GM19023 (cell line): Measurements from ENCODE around the gene TUBA3D.
"Not testable (repeated sequence)": the region's sequence is repeated elsewhere in the genome, so short reads cannot be mapped to it uniquely, and the experiment has no call there.

ENCODE experiments used
- ATAC-seq: cut with Tn5 transposase; IDR thresholded peaks from one replicate; pipeline ENCODE4 v1.9.1; 2021; ENCODE audit warnings: mild to moderate bottlenecking, moderate library complexity; ENCODE audit not compliant: unreplicated experiment

The TUBA3D gene

DNA sequence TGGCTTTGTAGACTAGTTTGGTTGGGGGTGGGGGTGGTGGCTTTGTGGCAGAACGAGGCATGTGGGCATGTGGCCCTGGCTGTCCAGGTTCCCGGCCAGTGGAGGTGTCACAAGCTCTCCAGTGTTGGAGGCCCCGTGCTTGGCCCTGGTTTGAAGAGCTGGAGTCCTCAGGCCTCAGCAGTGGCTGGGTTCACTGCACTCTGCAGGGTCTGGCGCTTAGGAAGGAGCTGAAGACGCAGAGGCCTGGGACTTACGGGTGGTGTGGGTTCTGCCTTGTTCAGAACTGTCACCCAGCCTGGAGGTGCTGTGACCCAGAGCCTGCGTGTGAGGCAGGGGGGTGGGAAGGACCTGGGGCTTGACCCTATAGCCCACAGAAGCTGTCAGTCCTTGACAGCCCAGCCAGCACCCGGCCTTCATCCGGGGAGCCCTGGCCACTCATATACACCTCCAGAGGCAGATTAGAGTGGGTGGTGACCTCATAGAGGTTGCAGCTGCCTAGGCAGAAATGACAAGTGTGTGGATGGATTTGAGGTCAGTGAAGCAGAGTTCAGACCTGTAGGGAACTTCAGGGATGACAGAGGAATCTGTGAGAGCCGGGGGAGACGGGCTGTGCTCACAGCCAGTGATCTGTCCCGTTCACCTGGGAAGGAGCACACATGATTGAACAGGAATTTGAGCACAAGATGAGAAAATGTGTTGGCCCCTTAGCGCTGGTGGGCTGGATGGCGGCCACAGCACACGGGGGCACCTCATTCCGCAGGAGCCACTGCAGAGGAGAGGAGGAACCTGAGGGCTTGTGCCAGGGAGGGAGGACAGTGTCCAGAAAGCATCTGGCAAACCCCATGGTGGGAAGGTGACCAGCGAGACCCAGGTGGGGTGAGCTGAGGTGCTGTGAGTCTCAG is 36.3 kb downstream of the TUBA3D start:
- ATAC-seq, result not testable (repeated sequence)

GRCh38 chr2:131514408-131515166 is 38.7 kb downstream of the TUBA3D start:
- ATAC-seq, result peak; percentile 79

- not testable (repeated sequence) for ATAC-seq
Observed at GRCh38 chr2:131515235-131515634, 39.3 kb downstream of the TUBA3D start.

DNA sequence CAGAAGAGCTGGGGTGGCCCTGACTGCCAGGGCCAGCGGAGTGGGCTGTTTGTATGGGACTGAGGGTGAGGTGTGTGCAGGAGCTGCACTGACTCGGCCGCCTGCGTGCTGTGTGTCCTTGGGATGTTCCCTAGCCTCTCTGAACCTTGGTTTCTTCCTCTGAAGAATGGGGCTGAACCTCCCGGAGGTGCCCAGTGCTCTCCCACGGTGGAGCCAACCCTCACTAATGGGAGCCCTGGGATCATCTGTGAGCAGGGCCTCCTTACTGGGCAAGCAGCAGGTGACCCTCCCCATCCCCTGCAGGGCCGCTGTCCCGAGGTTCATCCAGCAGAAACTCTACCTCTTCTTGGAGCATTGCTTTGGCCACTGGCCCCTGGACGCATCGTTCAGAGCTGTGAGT is 40.1 kb downstream of the TUBA3D start:
- ATAC-seq, result no peak

GRCh38 chr2:131516621-131517020 is 40.7 kb downstream of the TUBA3D start:
- not testable (repeated sequence) for ATAC-seq

GRCh38 chr2:131517106-131517831 is 41.4 kb downstream of the TUBA3D start:
- ATAC-seq, result no peak

DNA sequence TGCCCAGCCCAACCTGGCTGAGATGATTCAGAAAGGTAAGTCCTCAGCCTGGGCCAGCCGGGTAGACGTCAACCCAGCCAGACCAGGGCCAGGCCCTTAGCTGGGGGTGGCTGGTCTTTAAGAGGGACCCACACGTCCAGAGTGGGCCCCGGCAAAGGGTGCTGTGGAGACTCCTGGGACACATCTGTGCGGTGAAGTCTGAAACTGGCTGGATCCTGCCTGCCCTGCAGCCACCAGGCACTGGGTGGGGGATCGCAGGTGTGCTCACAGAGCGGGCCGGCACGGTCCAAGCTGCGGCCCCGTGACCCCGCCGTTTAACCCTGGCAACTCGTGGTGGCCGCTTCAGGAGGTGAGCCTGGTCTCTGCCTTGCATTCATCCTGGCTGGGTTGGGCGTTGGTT is 41.9 kb downstream of the TUBA3D start:
- not testable (repeated sequence) for ATAC-seq

DNA sequence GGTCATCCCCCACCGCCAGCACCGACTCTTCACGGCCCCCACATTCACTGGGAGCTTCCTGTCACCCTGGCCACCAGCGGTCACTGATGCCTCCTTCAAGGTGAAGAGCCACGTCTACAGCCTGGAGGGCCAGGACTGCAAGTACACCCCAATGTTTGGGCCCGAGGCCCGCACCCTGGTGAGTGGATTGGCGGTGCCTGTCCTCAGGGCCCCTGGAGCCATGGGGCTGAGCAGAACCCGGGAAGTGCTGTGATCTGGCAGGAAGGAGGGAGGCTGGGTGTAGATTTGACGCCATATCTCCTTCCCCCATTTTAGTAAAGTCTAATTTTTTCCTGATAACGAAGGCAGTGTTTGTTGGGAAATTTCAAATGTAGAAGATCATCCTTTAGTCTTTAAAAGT is 42.6 kb downstream of the TUBA3D start:
- ATAC-seq, result not testable (repeated sequence)

GRCh38 chr2:131519466-131519865 is 43.5 kb downstream of the TUBA3D start:
- ATAC-seq, result no peak

DNA sequence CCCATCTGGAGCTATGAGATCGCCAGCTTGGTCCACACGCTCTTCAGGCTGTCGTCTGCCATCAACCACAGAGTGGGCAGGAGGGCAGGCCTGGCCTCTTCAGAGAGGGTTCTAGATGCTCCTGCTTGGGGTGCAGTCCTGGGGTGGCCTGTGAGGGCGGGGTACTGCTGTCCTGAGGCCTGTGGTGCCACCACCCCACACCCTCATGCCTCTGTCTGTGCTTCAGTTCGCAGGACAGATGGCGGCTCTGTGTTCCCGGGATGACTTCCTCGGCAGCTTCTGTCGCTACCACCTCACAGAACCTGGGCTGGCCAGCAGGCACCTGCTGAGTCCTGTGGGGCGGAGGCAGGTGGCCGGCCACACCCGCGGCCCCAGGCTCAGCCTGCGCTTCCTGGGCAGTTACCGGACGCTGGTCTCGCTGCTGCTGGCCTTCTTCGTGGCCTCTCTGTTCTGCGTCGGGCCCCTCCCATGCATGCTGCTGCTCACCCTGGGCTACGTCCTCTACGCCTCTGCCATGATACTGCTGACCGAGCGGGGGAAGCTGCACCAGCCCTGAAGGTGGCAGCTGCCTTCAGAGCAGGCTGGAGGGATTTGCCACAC is 44.1 kb downstream of the TUBA3D start:
- not testable (repeated sequence) for ATAC-seq

DNA sequence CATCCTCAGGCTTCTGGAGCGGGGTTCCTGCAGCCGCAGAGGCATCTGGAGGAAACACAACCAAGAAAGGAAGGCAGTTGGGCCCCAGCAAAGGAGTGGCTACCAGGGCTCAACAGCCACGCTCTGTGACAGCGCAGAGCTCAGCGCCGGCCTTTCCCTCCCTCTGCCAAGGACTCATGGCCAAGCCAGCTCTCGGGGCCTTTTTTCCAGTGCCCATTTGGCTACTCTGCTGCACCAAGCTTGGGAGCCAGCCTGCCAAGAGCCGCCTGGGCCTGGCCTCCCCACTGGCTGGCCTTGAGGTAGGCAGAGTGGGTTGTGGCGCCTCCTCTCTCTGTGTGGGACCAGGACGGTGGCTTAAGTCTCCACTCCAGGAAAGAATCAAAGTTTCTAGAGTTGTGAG is 44.6 kb downstream of the TUBA3D start:
- ATAC-seq, result no peak

- ATAC-seq, result not testable (repeated sequence)
Observed at GRCh38 chr2:131521524-131521923, 45.6 kb downstream of the TUBA3D start.

GRCh38 chr2:131521961-131522781 is 46.3 kb downstream of the TUBA3D start:
- ATAC-seq, result no peak

DNA sequence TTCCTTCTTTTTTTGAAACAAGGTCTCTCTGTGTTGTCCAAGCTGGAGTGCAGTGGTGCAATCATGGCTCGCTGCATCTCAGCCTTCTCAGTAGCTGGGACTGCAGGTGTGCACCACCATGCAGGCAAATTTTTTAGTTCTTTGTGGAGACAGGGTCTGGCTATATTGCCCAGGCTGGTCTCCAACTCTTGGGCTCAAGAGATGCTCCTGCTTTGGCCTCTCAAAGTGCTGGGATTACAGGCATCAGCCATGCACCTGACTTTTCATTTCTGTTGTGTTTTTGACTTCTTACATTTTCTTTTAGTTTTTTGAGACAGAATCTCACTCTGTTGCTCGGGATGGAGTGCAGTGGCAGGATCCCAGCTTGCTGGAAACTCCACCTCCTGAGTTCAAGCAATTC is 49.3 kb downstream of the TUBA3D start:
- ATAC-seq, result not testable (repeated sequence)

DNA sequence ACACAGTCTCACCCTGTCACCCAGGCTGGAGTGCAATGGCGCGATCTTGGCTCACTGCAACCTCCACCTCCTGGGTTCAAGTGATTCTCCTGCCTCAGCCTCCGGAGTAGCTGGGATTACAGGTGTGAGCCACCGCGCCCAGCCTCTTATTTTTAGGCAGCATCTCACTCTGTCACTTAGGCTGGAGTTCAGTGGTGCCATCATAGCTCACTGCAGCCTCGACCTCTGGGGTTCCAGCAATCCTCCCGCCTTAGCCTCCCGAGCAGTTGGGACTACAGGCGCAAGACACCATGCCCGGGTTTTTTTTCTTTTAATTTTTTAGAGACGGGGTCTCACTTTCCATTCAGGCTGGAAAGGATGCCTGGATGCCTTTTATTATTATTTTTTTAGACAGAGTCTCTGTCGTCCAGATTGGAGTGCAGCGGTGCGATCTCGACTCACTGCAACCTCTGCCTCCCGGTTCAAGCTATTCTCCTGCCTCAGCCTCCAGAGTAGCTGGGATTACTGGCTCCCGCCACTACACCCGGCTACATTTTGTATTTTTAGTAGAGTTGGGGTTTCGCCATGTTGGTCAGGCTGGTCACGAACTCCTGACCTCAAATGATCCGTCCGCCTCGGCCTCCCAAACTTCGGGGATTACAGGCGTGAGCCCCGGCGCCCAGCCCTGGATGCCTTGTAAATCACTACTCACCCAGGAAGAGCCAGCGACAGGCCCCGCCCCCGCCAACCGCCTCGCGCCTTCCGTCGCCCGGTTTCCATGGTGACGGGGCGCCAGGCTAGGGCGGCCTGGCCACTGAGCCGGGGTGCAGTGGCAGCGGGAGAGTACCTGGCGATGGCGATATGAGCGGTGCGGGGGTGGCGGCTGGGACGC is 51.4 kb downstream of the TUBA3D start, which contains the start of gene CCDC74A:
TSS of gene CCDC74A (plus strand) at position 758 of the 871 bp plus-strand sequence. CDS start at position 841, 83 bp downstream.
- ATAC-seq, result peak; percentile 91

DNA sequence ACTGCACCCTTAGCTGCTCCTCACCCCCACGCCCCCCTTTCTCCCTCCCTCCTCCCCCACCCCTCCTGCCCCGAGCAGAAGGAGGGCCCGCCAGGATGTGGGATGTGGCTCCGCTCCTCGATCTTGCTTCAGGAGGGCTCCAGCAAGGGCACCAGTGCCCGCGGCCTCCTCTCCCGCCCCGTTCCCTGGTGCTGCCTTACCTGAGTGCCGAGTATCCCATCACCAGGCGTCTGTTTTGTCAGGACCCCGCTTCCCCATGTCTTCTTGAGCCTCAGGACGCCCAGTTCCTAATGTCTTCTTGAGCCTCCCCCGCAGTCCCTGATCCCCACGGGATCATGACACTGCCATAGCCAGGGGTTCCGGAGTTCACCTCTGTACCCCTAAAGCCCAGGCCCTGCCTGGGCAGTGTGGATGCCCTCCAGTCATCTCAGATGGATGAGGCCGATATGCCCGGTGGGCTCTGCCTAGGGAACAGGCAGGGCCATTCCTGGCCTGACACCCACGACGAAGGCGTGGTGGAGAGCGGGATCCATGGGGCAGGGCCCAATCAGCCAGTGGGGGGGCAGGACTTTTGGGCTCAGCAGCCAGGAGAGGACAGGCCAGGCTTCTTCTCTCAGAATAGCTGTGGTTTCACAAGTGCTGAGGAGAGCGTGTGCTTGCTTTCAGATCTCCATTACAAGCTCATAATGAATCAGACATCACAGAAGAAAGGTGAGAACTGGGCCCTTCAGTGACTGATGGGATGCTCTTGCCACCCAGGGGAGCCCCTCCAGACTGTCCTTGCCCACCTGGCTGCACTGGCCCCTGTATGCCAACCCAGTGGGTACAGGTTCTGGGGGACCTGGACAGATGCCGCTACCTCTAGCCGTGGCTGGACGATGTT is 53.3 kb downstream of the TUBA3D start:
- peak; percentile 26 for ATAC-seq

GRCh38 chr2:131529864-131530445 is 54.0 kb downstream of the TUBA3D start:
- ATAC-seq, result not testable (repeated sequence)
